Neuronal stem cell (in vitro differentiated cells): ENCODE data around the gene WDTC1.
A peak's percentile ranks its signal among the peaks of the same experiment; 100 is the strongest.

ENCODE experiments used
- DNase-seq: peaks from one replicate; pipeline ENCODE4 v3.0.0-alpha.2; 2013; ENCODE audit warnings: low spot score
- H2AFZ ChIP-seq: one replicate; pipeline ENCODE4 v1.6.1; 2013; ENCODE audit warnings: mild to moderate bottlenecking, low read length, inconsistent platforms
- H2AK5ac ChIP-seq: 2 replicates; pipeline ENCODE4 v1.6.1; 2013; ENCODE audit warnings: low read depth, mild to moderate bottlenecking, inconsistent platforms, low read length, moderate library complexity, mixed read lengths
- H2BK120ac ChIP-seq: 2 replicates; pipeline ENCODE4 v1.6.1; 2013; ENCODE audit warnings: low read depth, mild to moderate bottlenecking, inconsistent platforms, low read length, moderate library complexity, mixed read lengths
- H2BK12ac ChIP-seq: one replicate; pipeline ENCODE4 v1.6.1; 2013; ENCODE audit warnings: low read length, inconsistent platforms
- H2BK15ac ChIP-seq: 2 replicates; pipeline ENCODE4 v1.6.1; 2013; ENCODE audit warnings: mild to moderate bottlenecking, low read length, inconsistent platforms, mixed read lengths
- H2BK5ac ChIP-seq: one replicate; pipeline ENCODE4 v1.6.1; 2013; ENCODE audit warnings: inconsistent platforms, mild to moderate bottlenecking, low read length, moderate library complexity
- H3K14ac ChIP-seq: one replicate; pipeline ENCODE4 v1.6.1; 2013; ENCODE audit warnings: low read length, inconsistent platforms
- H3K18ac ChIP-seq: 2 replicates; pipeline ENCODE4 v1.6.1; 2013; ENCODE audit warnings: low read length, inconsistent platforms
- H3K23ac ChIP-seq: 2 replicates; pipeline ENCODE4 v1.6.1; 2013; ENCODE audit warnings: low read depth, mild to moderate bottlenecking, mixed read lengths, low read length, inconsistent platforms; ENCODE audit not compliant: poor library complexity
- H3K27ac ChIP-seq: replicated peaks from 3 replicates; pipeline ENCODE4 v1.5.1; 2013; ENCODE audit warnings: low read length, inconsistent platforms
- H3K27me3 ChIP-seq, 3 experiments: 2 replicates each; pipeline ENCODE4 v1.6.1; 2013; ENCODE audit warnings: low read length in 3 of 3, mild to moderate bottlenecking in 2 of 3, inconsistent platforms in 1 of 3, low read depth in 1 of 3, mixed read lengths in 1 of 3, moderate library complexity in 1 of 3; ENCODE audit not compliant: control insufficient read depth in 3 of 3, insufficient read depth in 3 of 3
- H3K36me3 ChIP-seq, 2 donors: replicated peaks in 1 of 2; 2 replicates each; pipeline ENCODE4 v1.6.1; 2013; ENCODE audit warnings: low read length in 2 of 2; ENCODE audit not compliant: control insufficient read depth in 2 of 2, insufficient read depth in 2 of 2
- H3K4ac ChIP-seq: 2 replicates; pipeline ENCODE4 v1.6.1; 2013; ENCODE audit warnings: inconsistent platforms, mild to moderate bottlenecking, low read length, moderate library complexity
- H3K4me1 ChIP-seq, 2 donors: 1 replicate in 1 of 2; 2 replicates in 1 of 2; pipeline ENCODE4 v1.6.1; 2013; ENCODE audit warnings: low read length in 2 of 2, low read depth in 1 of 2; ENCODE audit not compliant: control insufficient read depth in 2 of 2, insufficient read depth in 1 of 2
- H3K4me2 ChIP-seq: one replicate; pipeline ENCODE4 v1.6.1; 2013; ENCODE audit warnings: mild to moderate bottlenecking, low read length, inconsistent platforms; ENCODE audit not compliant: insufficient read depth, poor library complexity, severe bottlenecking
- H3K4me3 ChIP-seq, 2 donors: 2 replicates each; pipeline ENCODE4 v1.5.1; 2013; ENCODE audit warnings: low read length in 2 of 2, mild to moderate bottlenecking in 2 of 2, inconsistent platforms in 1 of 2, moderate library complexity in 1 of 2
- H3K79me1 ChIP-seq: one replicate; pipeline ENCODE4 v1.6.1; 2013; ENCODE audit warnings: low read depth, mild to moderate bottlenecking, inconsistent platforms, low read length, moderate library complexity
- H3K9ac ChIP-seq: one replicate; pipeline ENCODE4 v1.6.1; 2013; ENCODE audit warnings: mild to moderate bottlenecking, low read depth, low read length, inconsistent platforms; ENCODE audit not compliant: poor library complexity
- H3K9me3 ChIP-seq, 2 donors: replicated peaks in 1 of 2; 2 replicates each; pipeline versions ENCODE3 to v1.6.1; 2013; ENCODE audit warnings: low read length in 2 of 2, mild to moderate bottlenecking in 2 of 2, inconsistent platforms in 1 of 2, low read depth in 1 of 2, mixed read lengths in 1 of 2, moderate library complexity in 1 of 2; ENCODE audit not compliant: control insufficient read depth in 2 of 2, insufficient read depth in 1 of 2
- H4K8ac ChIP-seq: one replicate; pipeline ENCODE4 v1.6.1; 2013; ENCODE audit warnings: low read depth, mild to moderate bottlenecking, inconsistent platforms, low read length, moderate library complexity
- H4K91ac ChIP-seq: one replicate; pipeline ENCODE4 v1.6.1; 2013; ENCODE audit warnings: low read length, low read depth, mild to moderate bottlenecking, inconsistent platforms; ENCODE audit not compliant: poor library complexity
- WGBS, 2 donors: extraction: QIAGEN DNeasy Blood & Tissue Kit; methylation state at CpG; one replicate each; pipeline ENCODE4 v1.1.7; 2013; ENCODE audit warnings: missing lambda C conversion rate in 2 of 2, mixed read lengths in 1 of 2; ENCODE audit not compliant: insufficient read length in 2 of 2, insufficient replicate concordance in 1 of 2; ENCODE audit errors: extremely low coverage in 2 of 2; 5-methylcytosine and 5-hydroxymethylcytosine counted together

The WDTC1 gene

GRCh38 chr1:27348861-27349783, 114.7 kb downstream of the WDTC1 start:
- H3K9ac ChIP-seq: peak overlapping the region; percentile 85
- peaks cover 3 to 5% of the 10 kb centered on the region in 2 donors for H3K36me3 ChIP-seq
- peak overlapping the region; percentile 42 for H2BK5ac ChIP-seq
- H3K4me2 ChIP-seq: peak overlapping the region; percentile 75
- peaks cover 0 to 14% (median 5%) of the 10 kb centered on the region in 3 experiments for H3K27me3 ChIP-seq
- H3K4ac ChIP-seq: no peak overlapping the region
- H3K27ac ChIP-seq: no peak overlapping the region
- peak overlapping the region; percentile 25 to 78 for H3K4me3 ChIP-seq
- no peak overlapping the region for H4K8ac ChIP-seq
- peak; percentile 56 for DNase-seq
- no peak overlapping the region for H4K91ac ChIP-seq
- peak overlapping the region; percentile 89 for H3K18ac ChIP-seq
- H2AFZ ChIP-seq: peak overlapping the region; percentile 91
- H3K14ac ChIP-seq: peak overlapping the region; percentile 42
- H2BK12ac ChIP-seq: no peak overlapping the region
- H3K23ac ChIP-seq: peak overlapping the region; percentile 29
- peak overlapping the region; percentile 13 for H2BK120ac ChIP-seq
- WGBS, 2 donors: no CpG with 5 or more reads among the region's 51 CpGs
- H3K4me1 ChIP-seq: peaks cover 12 to 19% of the 10 kb centered on the region in 2 donors
- H2BK15ac ChIP-seq: peak overlapping the region; percentile 53
- peaks cover 0 to 4% of the 10 kb centered on the region in 2 donors for H3K9me3 ChIP-seq
- peaks cover 1% of the 10 kb centered on the region for H3K79me1 ChIP-seq
- H2AK5ac ChIP-seq: peak overlapping the region; percentile 93

- Histone ChIP-seq H4K91ac (peak overlapping the region; percentile 78), H3K36me3 (peaks cover 2 to 6% of the 10 kb centered on the region in 2 donors), H3K9ac (peak overlapping the region; percentile 85), H3K9me3 (peaks cover 0 to 4% of the 10 kb centered on the region in 2 donors), H2BK12ac (peak overlapping the region; percentile 46), H2BK15ac (peak overlapping the region; percentile 42), H3K4ac (no peak overlapping the region), H3K23ac (peak overlapping the region; percentile 3), H2BK120ac (peak overlapping the region; percentile 88), H3K4me3 (peak overlapping the region; percentile 24 to 78), H2AK5ac (peak overlapping the region; percentile 93), H3K4me1 (peaks cover 12 to 19% of the 10 kb centered on the region in 2 donors), H2BK5ac (peak overlapping the region; percentile 42), H3K27ac (no peak overlapping the region), H3K18ac (peak overlapping the region; percentile 89), H3K79me1 (peaks cover 1% of the 10 kb centered on the region), H2AFZ (peak overlapping the region; percentile 91), H4K8ac (peak overlapping the region; percentile 88), H3K4me2 (peak overlapping the region; percentile 75), H3K14ac (no peak overlapping the region), H3K27me3 (peaks cover 0 to 14% (median 5%) of the 10 kb centered on the region in 3 experiments)
- peak; percentile 60 for DNase-seq
- WGBS, 2 donors: no CpG with 5 or more reads among the region's 84 CpGs
These were observed 115.6 kb downstream of the WDTC1 start for GRCh38 chr1:27349784-27350662.

GRCh38 chr1:27350663-27351540, 116.5 kb downstream of the WDTC1 start:
- Histone ChIP-seq H2BK15ac (peak overlapping the region; percentile 42), H2BK5ac (peak overlapping the region; percentile 42), H3K23ac (peak overlapping the region; percentile 62), H3K4me2 (peak overlapping the region; percentile 75), H2BK120ac (peak overlapping the region; percentile 88), H3K4me1 (peaks cover 12 to 19% of the 10 kb centered on the region in 2 donors), H3K9ac (peak overlapping the region; percentile 50), H3K18ac (peak overlapping the region; percentile 92), H3K9me3 (peaks cover 0 to 4% of the 10 kb centered on the region in 2 donors), H3K4ac (no peak overlapping the region), H4K8ac (peak overlapping the region; percentile 74), H3K27ac (peak overlapping the region; percentile 51), H3K79me1 (peaks cover 1% of the 10 kb centered on the region), H2AFZ (peak overlapping the region; percentile 82), H2AK5ac (peak overlapping the region; percentile 93), H3K36me3 (peaks cover 2 to 15% of the 10 kb centered on the region in 2 donors), H3K4me3 (peak overlapping the region; percentile 33 to 74), H2BK12ac (no peak overlapping the region), H4K91ac (peak overlapping the region; percentile 41), H3K27me3 (peaks cover 0 to 14% (median 5%) of the 10 kb centered on the region in 3 experiments), H3K14ac (peak overlapping the region; percentile 25)
- DNase-seq: peak; percentile 92
- WGBS, 2 donors: no CpG with 5 or more reads among the region's 62 CpGs
